Liver (tissue), 3 donors: Measurements from ENCODE around the gene KRT9.

Experiments used
- HNF4G ChIP-seq: IDR thresholded peaks from 2 replicates; pipeline ENCODE4 v1.6.1; 2016; ENCODE audit warnings: antibody characterized with exemption
- NR2F2 ChIP-seq: IDR thresholded peaks from 2 replicates; pipeline ENCODE4 v1.6.1; 2016; ENCODE audit warnings: antibody characterized with exemption
- TF ChIP-seq, protein P1 (sequence below): fragments of 150-350 bp; IDR thresholded peaks from 2 replicates; pipeline ENCODE4 v1.5.1; 2017; ENCODE audit warnings: improper control_type of control experiment, low read depth, low read length; ENCODE audit not compliant: missing input control
- TF ChIP-seq, protein P2 (sequence below): IDR thresholded peaks from 2 replicates; pipeline ENCODE4 v1.6.1; 2016; ENCODE audit warnings: antibody characterized with exemption
- donor health status: healthy.
- donor health status: healthy.

DNA sequence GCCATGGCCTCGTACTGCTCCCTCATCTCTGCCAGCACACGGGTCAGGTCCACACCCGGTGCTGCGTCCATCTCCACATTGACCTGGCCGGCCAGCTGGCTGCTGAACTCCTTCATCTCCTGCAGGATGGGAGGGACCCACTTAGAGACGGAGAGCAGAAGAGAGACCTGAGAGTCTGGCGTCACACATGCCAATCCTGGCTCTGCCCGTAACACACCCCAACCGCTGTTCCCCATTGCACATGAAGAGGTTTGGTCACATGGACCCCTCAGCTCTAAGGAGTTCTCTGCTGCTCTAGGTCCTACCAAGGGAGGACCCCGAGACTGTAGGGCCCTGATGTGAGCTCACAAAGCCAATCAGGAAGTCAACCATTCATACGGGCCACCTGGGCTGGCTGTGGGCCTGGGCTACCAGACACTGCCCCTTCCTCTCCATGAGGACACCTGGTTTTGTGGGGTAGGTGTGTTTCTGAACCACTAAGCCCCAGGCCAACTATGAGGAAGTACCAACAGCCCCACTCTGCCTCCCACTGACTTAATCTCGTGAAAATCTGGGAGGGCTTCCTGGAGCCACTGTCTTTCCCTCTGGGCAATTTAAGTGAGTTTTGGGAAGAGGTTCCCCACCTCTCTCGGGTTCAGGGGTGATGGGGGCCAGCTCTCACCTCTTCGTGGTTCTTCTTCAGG, 55.6 kb downstream of the KRT9 start:
- TF ChIP-seq NR2F2 = no peak
- TF ChIP-seq, protein P1, sequence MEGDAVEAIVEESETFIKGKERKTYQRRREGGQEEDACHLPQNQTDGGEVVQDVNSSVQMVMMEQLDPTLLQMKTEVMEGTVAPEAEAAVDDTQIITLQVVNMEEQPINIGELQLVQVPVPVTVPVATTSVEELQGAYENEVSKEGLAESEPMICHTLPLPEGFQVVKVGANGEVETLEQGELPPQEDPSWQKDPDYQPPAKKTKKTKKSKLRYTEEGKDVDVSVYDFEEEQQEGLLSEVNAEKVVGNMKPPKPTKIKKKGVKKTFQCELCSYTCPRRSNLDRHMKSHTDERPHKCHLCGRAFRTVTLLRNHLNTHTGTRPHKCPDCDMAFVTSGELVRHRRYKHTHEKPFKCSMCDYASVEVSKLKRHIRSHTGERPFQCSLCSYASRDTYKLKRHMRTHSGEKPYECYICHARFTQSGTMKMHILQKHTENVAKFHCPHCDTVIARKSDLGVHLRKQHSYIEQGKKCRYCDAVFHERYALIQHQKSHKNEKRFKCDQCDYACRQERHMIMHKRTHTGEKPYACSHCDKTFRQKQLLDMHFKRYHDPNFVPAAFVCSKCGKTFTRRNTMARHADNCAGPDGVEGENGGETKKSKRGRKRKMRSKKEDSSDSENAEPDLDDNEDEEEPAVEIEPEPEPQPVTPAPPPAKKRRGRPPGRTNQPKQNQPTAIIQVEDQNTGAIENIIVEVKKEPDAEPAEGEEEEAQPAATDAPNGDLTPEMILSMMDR = no peak
- TF ChIP-seq, protein P2, sequence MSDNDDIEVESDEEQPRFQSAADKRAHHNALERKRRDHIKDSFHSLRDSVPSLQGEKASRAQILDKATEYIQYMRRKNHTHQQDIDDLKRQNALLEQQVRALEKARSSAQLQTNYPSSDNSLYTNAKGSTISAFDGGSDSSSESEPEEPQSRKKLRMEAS = no peak
- no peak for TF ChIP-seq HNF4G
